ENCODE results near the gene ATG12.
"Not testable (repeated sequence)": the region's sequence is repeated elsewhere in the genome, so short reads cannot be mapped to it uniquely, and the experiment has no call there.

The ATG12 gene

DNA sequence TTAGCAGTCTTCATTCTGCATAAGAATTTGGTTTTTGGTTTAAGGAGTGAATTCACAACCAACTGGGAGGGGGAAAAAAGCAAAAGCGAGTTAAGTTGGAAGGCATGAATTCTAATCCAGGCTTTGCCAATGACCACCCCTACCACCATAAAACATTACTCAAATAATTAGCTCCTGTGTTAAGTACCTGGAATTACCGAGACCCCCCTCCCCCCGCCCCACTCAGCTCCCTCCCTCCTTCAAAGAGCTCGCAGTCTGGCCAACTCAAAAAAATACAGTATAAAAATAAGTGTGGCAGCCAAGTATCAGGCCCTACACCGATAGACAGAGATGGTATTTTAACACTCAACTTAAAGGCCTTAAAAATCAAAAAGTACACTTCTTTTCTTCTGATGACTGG, 492 bp downstream of the ATG12 start:
- Histone ChIP-seq H3K36me3 (ENCODE audit: control insufficient read depth, insufficient read depth, low read length) (peaks cover 5% of the 10 kb centered on the region), H3K27me3 (ENCODE audit: control insufficient read depth, insufficient read depth, low read length) (peaks cover 10% of the 10 kb centered on the region), H3K4me3 (ENCODE audit: low read depth, low read length) (peak overlapping the region; percentile 99), H3K9me3 (ENCODE audit: control insufficient read depth, insufficient read depth, low read length) (no peaks in the 10 kb centered on the region), H3K9ac (ENCODE audit: low read depth, low read length) (peak overlapping the region; percentile 93), H3K4me1 (ENCODE audit: control insufficient read depth, insufficient read depth, low read length) (peaks cover 13% of the 10 kb centered on the region)

GRCh38 chr5:115838885-115839518, 2.4 kb downstream of the ATG12 start:
- Histone ChIP-seq H3K4me3 (ENCODE audit: low read depth, low read length) (peak overlapping the region; percentile 21), H3K9ac (ENCODE audit: low read depth, low read length) (no peak overlapping the region), H3K9me3 (ENCODE audit: control insufficient read depth, insufficient read depth, low read length) (no peaks in the 10 kb centered on the region), H3K4me1 (ENCODE audit: control insufficient read depth, insufficient read depth, low read length) (peaks cover 10% of the 10 kb centered on the region), H3K27me3 (ENCODE audit: control insufficient read depth, insufficient read depth, low read length) (peaks cover 10% of the 10 kb centered on the region), H3K36me3 (ENCODE audit: control insufficient read depth, insufficient read depth, low read length) (peaks cover 5% of the 10 kb centered on the region)

DNA sequence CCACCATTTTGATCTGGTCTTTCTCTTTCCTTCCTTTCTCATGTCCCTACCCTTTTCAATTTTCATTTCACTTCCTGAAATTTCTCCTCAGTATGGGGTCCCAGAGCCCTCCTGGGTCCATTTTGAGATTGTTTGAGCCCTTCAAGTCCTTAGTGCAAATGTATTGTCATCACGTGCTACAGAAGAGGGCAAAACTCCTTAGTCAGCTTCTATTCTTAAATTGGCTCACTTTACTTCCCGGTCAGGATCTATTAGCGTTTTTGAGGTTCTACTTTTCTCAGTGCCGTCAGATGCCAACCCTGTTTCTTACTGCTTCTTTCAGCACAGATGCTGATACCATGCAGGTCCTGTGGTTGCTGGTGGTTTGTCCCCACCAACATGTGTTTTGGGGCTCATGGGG, 5.9 kb downstream of the ATG12 start:
- peaks cover 5% of the 10 kb centered on the region for H3K36me3 ChIP-seq (ENCODE audit: control insufficient read depth, insufficient read depth, low read length)
- peaks cover 10% of the 10 kb centered on the region for H3K4me1 ChIP-seq (ENCODE audit: control insufficient read depth, insufficient read depth, low read length)
- no peak overlapping the region for H3K4me3 ChIP-seq (ENCODE audit: low read depth, low read length)
- no peaks in the 10 kb centered on the region for H3K27me3 ChIP-seq (ENCODE audit: control insufficient read depth, insufficient read depth, low read length)
- no peak overlapping the region for H3K9ac ChIP-seq (ENCODE audit: low read depth, low read length)
- H3K9me3 ChIP-seq (ENCODE audit: control insufficient read depth, insufficient read depth, low read length), result no peaks in the 10 kb centered on the region

GRCh38 chr5:115831163-115831768, 10.1 kb downstream of the ATG12 start:
- Histone ChIP-seq H3K36me3 (ENCODE audit: control insufficient read depth, insufficient read depth, low read length) (peaks cover 3% of the 10 kb centered on the region), H3K9me3 (ENCODE audit: control insufficient read depth, insufficient read depth, low read length) (no peaks in the 10 kb centered on the region), H3K9ac (ENCODE audit: low read depth, low read length) (no peak overlapping the region), H3K4me3 (ENCODE audit: low read depth, low read length) (no peak overlapping the region), H3K4me1 (ENCODE audit: control insufficient read depth, insufficient read depth, low read length) (peaks cover 3% of the 10 kb centered on the region), H3K27me3 (ENCODE audit: control insufficient read depth, insufficient read depth, low read length) (no peaks in the 10 kb centered on the region)

GRCh38 chr5:115829913-115830312, 11.5 kb downstream of the ATG12 start:
- Histone ChIP-seq H3K36me3 (ENCODE audit: control insufficient read depth, insufficient read depth, low read length) (no peaks in the 10 kb centered on the region), H3K4me3 (ENCODE audit: low read depth, low read length) (no peak overlapping the region)

DNA sequence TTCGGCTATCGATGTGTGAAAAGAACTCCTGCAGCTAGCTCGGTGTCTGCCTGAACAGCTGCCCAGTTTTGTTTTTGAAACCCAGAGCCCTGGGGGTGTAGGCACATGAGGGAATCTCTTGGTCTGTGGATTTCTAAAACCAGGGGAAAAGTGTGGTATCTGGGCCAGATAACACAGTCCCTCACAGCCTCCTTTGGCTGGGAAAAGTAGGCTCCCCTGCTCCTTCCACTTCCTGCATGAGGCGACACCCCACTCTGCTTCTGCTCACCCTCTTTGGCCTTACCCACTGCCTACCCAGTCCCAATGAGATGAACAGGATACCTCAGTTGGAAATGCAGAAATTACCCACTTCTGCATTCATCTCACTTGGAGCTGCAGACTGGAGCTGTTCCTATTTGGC, 15.4 kb downstream of the ATG12 start:
- no peak overlapping the region for H3K9ac ChIP-seq (ENCODE audit: low read depth, low read length)
- H3K27me3 ChIP-seq (ENCODE audit: control insufficient read depth, insufficient read depth, low read length), result no peaks in the 10 kb centered on the region
- H3K9me3 ChIP-seq (ENCODE audit: control insufficient read depth, insufficient read depth, low read length), result no peaks in the 10 kb centered on the region
- H3K4me1 ChIP-seq (ENCODE audit: control insufficient read depth, insufficient read depth, low read length), result no peaks in the 10 kb centered on the region
- no peaks in the 10 kb centered on the region for H3K36me3 ChIP-seq (ENCODE audit: control insufficient read depth, insufficient read depth, low read length)
- no peak overlapping the region for H3K4me3 ChIP-seq (ENCODE audit: low read depth, low read length)

More at GRCh38 chr5:115829913-115830312, 11.5 kb downstream of the ATG12 start:
- Histone ChIP-seq H3K4me1 (ENCODE audit: control insufficient read depth, insufficient read depth, low read length) (no peaks in the 10 kb centered on the region), H3K9me3 (ENCODE audit: control insufficient read depth, insufficient read depth, low read length) (no peaks in the 10 kb centered on the region), H3K27me3 (ENCODE audit: control insufficient read depth, insufficient read depth, low read length) (no peaks in the 10 kb centered on the region), H3K9ac (ENCODE audit: low read depth, low read length) (no peak overlapping the region)

DNA sequence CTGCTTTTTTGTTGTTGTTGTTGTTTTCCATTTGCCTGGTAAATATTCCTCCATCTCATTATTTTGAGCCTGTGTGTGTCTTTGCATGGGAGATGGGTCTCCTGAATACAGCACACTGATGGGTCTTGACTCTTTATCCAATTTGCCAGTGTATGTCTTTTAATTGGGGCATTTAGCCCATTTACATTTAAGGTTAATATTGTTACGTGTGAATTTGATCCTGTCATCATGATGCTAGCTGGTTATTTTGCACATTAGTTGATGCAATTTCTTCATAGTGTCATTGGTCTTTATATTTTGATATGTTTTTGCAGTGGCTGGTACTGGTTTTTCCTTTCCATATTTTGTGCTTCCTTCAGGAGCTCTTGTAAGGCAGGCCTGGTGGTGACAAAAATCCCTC, 16.4 kb downstream of the ATG12 start:
- H3K27me3 ChIP-seq (ENCODE audit: control insufficient read depth, insufficient read depth, low read length); H3K4me3 ChIP-seq (ENCODE audit: low read depth, low read length); H3K9ac ChIP-seq (ENCODE audit: low read depth, low read length); H3K4me1 ChIP-seq (ENCODE audit: control insufficient read depth, insufficient read depth, low read length); H3K9me3 ChIP-seq (ENCODE audit: control insufficient read depth, insufficient read depth, low read length); H3K36me3 ChIP-seq (ENCODE audit: control insufficient read depth, insufficient read depth, low read length): not testable (repeated sequence)

GRCh38 chr5:115820846-115821245, 20.5 kb downstream of the ATG12 start:
- Histone ChIP-seq H3K36me3 (ENCODE audit: control insufficient read depth, insufficient read depth, low read length) (no peaks in the 10 kb centered on the region), H3K4me1 (ENCODE audit: control insufficient read depth, insufficient read depth, low read length) (no peaks in the 10 kb centered on the region), H3K4me3 (ENCODE audit: low read depth, low read length) (no peak overlapping the region), H3K27me3 (ENCODE audit: control insufficient read depth, insufficient read depth, low read length) (peaks cover 18% of the 10 kb centered on the region), H3K9me3 (ENCODE audit: control insufficient read depth, insufficient read depth, low read length) (no peaks in the 10 kb centered on the region), H3K9ac (ENCODE audit: low read depth, low read length) (no peak overlapping the region)

DNA sequence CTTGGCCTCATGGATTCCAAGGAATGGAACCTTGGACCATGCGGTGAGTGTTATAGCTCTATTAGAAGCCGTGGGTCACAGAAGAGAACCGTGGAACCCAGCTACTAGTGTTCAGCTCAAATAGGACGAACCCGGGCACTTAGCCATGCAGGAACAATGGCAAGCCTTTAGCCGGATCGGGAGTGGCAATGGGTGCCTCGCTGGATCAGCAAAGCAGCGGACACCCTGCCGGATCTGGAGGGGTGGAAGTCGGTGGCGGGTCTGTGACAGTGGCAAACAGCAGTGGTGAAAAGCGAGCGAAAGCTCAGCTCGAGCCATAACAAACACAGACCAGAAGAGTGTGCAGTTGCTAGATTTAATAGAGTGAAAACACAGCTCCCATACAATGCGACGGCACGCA, 22.5 kb downstream of the ATG12 start:
- Histone ChIP-seq H3K9me3 (ENCODE audit: control insufficient read depth, insufficient read depth, low read length) (no peaks in the 10 kb centered on the region), H3K4me3 (ENCODE audit: low read depth, low read length) (no peak overlapping the region), H3K9ac (ENCODE audit: low read depth, low read length) (no peak overlapping the region), H3K36me3 (ENCODE audit: control insufficient read depth, insufficient read depth, low read length) (peaks cover 2% of the 10 kb centered on the region), H3K4me1 (ENCODE audit: control insufficient read depth, insufficient read depth, low read length) (no peaks in the 10 kb centered on the region), H3K27me3 (ENCODE audit: control insufficient read depth, insufficient read depth, low read length) (peaks cover 39% of the 10 kb centered on the region)

GRCh38 chr5:115817386-115817785, 24.0 kb downstream of the ATG12 start:
- H3K4me3 ChIP-seq (ENCODE audit: low read depth, low read length), result peak overlapping the region; percentile 11
- peaks cover 44% of the 10 kb centered on the region for H3K27me3 ChIP-seq (ENCODE audit: control insufficient read depth, insufficient read depth, low read length)

DNA sequence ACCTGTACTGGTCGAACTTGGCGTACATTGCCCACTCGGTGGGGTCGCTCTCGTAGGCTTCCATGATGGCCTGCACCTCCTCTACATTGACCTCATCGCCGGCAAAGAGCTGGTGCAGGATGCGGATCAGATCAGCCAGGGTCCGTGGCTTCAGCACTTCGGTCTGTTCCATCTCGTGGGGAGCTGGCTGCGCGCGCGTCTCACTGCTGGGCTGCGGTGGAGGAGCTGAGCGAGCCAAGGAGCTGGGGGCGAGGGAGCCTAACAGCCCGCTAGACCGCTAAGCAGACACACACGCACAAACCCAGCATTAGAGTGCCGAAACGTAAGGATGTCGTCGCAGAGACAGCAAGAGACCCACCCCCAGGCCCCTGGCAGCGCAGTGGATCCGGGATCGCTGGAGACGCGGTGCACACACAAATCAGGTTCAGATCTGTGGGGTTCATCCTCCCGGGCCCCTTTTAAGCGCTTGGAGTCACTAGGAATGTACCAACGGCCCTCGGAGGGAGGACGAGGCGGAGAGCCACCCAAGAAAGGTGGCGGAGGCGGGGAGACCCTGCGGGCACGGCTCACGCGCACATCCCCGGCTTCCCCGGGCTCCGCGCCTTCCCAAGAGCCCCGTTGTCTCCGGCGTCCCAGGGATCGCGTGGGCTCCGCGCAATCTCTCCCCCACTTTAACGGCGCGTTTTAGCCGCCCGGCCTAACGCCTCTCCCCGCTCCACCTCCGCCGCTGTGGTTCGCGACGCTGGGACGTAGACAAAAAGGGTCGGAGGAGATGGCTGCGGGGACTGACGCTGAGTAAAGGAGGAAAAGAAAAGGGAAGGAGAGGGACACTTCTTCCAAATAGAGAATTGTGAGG, 24.9 kb downstream of the ATG12 start, which contains the start of gene CDO1:
Gene CDO1 (minus strand): TSS at position 434 of the 856 bp plus-strand sequence. CDS start 262 bp downstream, at position 172.
- no peaks in the 10 kb centered on the region for H3K9me3 ChIP-seq (ENCODE audit: control insufficient read depth, insufficient read depth, low read length)
- peaks cover 2% of the 10 kb centered on the region for H3K36me3 ChIP-seq (ENCODE audit: control insufficient read depth, insufficient read depth, low read length)
- H3K4me1 ChIP-seq (ENCODE audit: control insufficient read depth, insufficient read depth, low read length), result peaks cover 5% of the 10 kb centered on the region
- H3K4me3 ChIP-seq (ENCODE audit: low read depth, low read length), result peak within 1 kb of the TSS; percentile 96
- peak within 1 kb of the TSS; percentile 80 for H3K9ac ChIP-seq (ENCODE audit: low read depth, low read length)
- peaks cover 44% of the 10 kb centered on the region for H3K27me3 ChIP-seq (ENCODE audit: control insufficient read depth, insufficient read depth, low read length)

More at GRCh38 chr5:115817386-115817785, 24.0 kb downstream of the ATG12 start:
- no peaks in the 10 kb centered on the region for H3K9me3 ChIP-seq (ENCODE audit: control insufficient read depth, insufficient read depth, low read length)
- peaks cover 2% of the 10 kb centered on the region for H3K36me3 ChIP-seq (ENCODE audit: control insufficient read depth, insufficient read depth, low read length)
- no peak overlapping the region for H3K9ac ChIP-seq (ENCODE audit: low read depth, low read length)
- H3K4me1 ChIP-seq (ENCODE audit: control insufficient read depth, insufficient read depth, low read length), result peaks cover 5% of the 10 kb centered on the region

Data from iPS-15b (cell line).